MCF 10A (cell line): ENCODE measurements around the gene SNX17. TPM values are rescaled to one million over a fixed set of nuclear protein-coding genes. Genes with fewer than 3 reads are reported as not detected.

ENCODE experiments used
- BruUV-seq: library from RNA; stranded (reverse); fragments of 400-500 nt; replicated peaks from 2 replicates; lab custom pipeline; 2021; lab: Mats Ljungman, UMichigan
- CTCF ChIA-PET: fragments of 300-600 bp; sonication (Branson Sonifier 250); formaldehyde crosslinking; extraction: SDS; loops from one replicate; lab custom pipeline; 2021; ENCODE audit warnings: antibody characterized with exemption, inconsistent platforms; lab: Yijun Ruan, JAX
- POLR2A ChIA-PET: fragments of 300-600, 350-650 bp; sonication (Branson Sonifier 250); formaldehyde crosslinking; extraction: SDS; loops from one replicate; lab custom pipeline; 2020; ENCODE audit warnings: antibody characterized with exemption, inconsistent platforms; lab: Yijun Ruan, JAX
- DNase-seq: peaks from one replicate; pipeline ENCODE4 v3.0.0-alpha.2; 2018; ENCODE audit not compliant: unreplicated experiment
- H3K27ac Mint-ChIP-seq: one replicate; pipeline ENCODE4 v1.8.0; 2022; ENCODE audit warnings: mild to moderate bottlenecking, low read depth, mixed read lengths; ENCODE audit not compliant: unreplicated experiment
- H3K27me3 Mint-ChIP-seq: one replicate; pipeline ENCODE4 v1.8.0; 2022; ENCODE audit warnings: mixed read lengths; ENCODE audit not compliant: insufficient read depth, unreplicated experiment
- H3K36me3 Mint-ChIP-seq: one replicate; pipeline ENCODE4 v1.8.0; 2022; ENCODE audit warnings: mild to moderate bottlenecking, moderate library complexity, mixed read lengths; ENCODE audit not compliant: insufficient read depth, unreplicated experiment
- H3K4me1 Mint-ChIP-seq: one replicate; pipeline ENCODE4 v1.8.0; 2022; ENCODE audit warnings: mixed read lengths; ENCODE audit not compliant: insufficient read depth, unreplicated experiment
- H3K4me3 Mint-ChIP-seq: one replicate; pipeline ENCODE4 v1.8.0; 2022; ENCODE audit warnings: mild to moderate bottlenecking, moderate library complexity, mixed read lengths; ENCODE audit not compliant: unreplicated experiment
- H3K9me3 Mint-ChIP-seq: one replicate; pipeline ENCODE4 v1.8.0; 2022; ENCODE audit warnings: mixed read lengths; ENCODE audit not compliant: unreplicated experiment
- CTCF ChIP-seq: fragments of 200-600 bp; IDR thresholded peaks from one replicate; pipeline ENCODE4 v1.8.0; 2022; ENCODE audit warnings: antibody characterized with exemption, mild to moderate bottlenecking; ENCODE audit not compliant: unreplicated experiment
- intact Hi-C: fragments of 100-400 bp; cut with micrococcal nuclease; formaldehyde crosslinking; loops from 2 replicates; pipeline ENCODE4 v1.14.1; 2022
- total RNA-seq: library from RNA; stranded (reverse); gene quantifications from 2 replicates; pipeline ENCODE4 v1.2.3, GENCODE V29; 2022

Gene SNX17
- total RNA-seq, 1 experiment from 2014 or later: 125 TPM

GRCh38 chr2:27390822-27391679 is 20.6 kb downstream of the SNX17 start:
- Mint-ChIP-seq H3K4me3 (no peak overlapping the region), H3K27ac (no peak overlapping the region), H3K36me3 (peaks cover 6% of the 10 kb centered on the region), H3K4me1 (no peaks in the 10 kb centered on the region), H3K27me3 (no peaks in the 10 kb centered on the region), H3K9me3 (no peaks in the 10 kb centered on the region)
- ChIA-PET CTCF (interaction anchor here (0.7 to 1.3 kb wide), 2 partner anchors 17 to 339 kb away, joined by 3 to 4 read pairs; no protein-coding TSS in a partner anchor), POLR2A (interaction anchor here (1.5 kb wide), 1 partner anchor 19 kb away, joined by 4 read pairs; no protein-coding TSS in a partner anchor)
- TF ChIP-seq CTCF: no peak
- no TSS peak for BruUV-seq
- intact Hi-C loops: no loop called here
- DNase-seq: no peak

- Mint-ChIP-seq H3K27me3 (no peaks in the 10 kb centered on the region), H3K27ac (no peak overlapping the region), H3K36me3 (peaks cover 6% of the 10 kb centered on the region), H3K4me1 (no peaks in the 10 kb centered on the region), H3K4me3 (no peak overlapping the region), H3K9me3 (no peaks in the 10 kb centered on the region)
- intact Hi-C loops: no loop called here
- POLR2A ChIA-PET: interaction anchor here (1.0 kb wide), 1 partner anchor 12 kb away, joined by 3 read pairs; no protein-coding TSS in a partner anchor
- no TSS peak for BruUV-seq
- DNase-seq: no peak
- no peak for TF ChIP-seq CTCF
- CTCF ChIA-PET: no interaction called here
Measured at GRCh38 chr2:27393225-27393624, 22.8 kb downstream of the SNX17 start.

GRCh38 chr2:27398962-27399361 is 28.5 kb downstream of the SNX17 start:
- H3K9me3 Mint-ChIP-seq: no peaks in the 10 kb centered on the region
- intact Hi-C loops: no loop called here
- H3K4me3 Mint-ChIP-seq: no peak overlapping the region
- BruUV-seq: no TSS peak
- H3K27me3 Mint-ChIP-seq: no peaks in the 10 kb centered on the region
- TF ChIP-seq CTCF: no peak
- peaks cover 9% of the 10 kb centered on the region for H3K4me1 Mint-ChIP-seq
- ChIA-PET CTCF (no interaction called here), POLR2A (interaction anchor here (2.1 kb wide), 1 partner anchor 10 kb away, joined by 6 read pairs; no protein-coding TSS in a partner anchor)
- no peak overlapping the region for H3K27ac Mint-ChIP-seq
- DNase-seq: no peak
- peaks cover 8% of the 10 kb centered on the region for H3K36me3 Mint-ChIP-seq
